ENCODE results near the gene SELENBP1. TPM values are rescaled to one million over a fixed set of nuclear protein-coding genes. Genes with fewer than 3 reads are reported as not detected.

The SELENBP1 gene
- polyA plus RNA-seq, 1 of the 3 experiments (the other 2 are of a cell fraction) = 0.16 TPM

DNA sequence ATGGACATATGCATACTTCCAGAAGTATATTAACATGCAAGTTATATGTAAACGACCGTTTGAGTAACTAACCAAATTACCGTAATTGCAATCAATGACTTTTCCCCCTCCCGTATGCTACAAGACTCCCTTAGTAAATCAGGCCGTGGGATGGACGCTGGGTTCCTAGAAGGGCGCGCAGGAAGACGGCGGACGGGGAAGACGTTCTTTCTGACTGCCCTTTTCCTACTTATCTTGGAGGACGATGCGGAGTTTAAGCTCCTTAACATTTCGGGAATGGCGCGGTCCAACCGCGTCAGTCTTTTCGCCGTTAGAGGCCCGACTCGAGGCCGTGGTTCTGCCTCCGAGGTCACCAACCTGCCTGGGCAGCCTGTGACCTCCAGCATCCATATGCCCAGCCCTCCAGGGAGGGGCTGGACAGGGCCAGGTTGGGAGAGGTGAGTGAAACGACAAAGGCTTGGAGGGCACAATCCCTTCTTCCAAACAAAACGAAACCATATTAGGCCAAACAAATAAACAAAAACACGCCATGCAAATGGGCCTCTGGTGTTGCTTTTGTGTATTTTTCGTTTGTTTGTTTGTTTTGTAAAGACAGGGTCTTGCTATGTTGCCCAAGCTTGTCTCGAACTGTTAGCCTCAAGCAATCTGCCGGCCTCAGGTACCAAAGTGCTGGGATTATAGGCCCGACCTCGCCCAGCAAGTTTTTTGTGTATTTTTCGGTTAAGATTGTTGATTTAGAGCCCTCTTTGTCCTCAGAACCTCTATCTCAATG is 44.4 kb downstream of the SELENBP1 start (continued):
- TF ChIP-seq SIN3A (IDR thresholded peaks at IDR 0.05; ENCODE audit: borderline replicate concordance, low read depth, low read length) = no peak
- TF ChIP-seq POLR2AphosphoS5 (IDR thresholded peaks at IDR 0.05; ENCODE audit: low read depth, low read length) = no peak
- no peak for TF ChIP-seq SMC3 (IDR thresholded peaks at IDR 0.05; ENCODE audit: low read depth, low read length)
- TF ChIP-seq, protein P1, sequence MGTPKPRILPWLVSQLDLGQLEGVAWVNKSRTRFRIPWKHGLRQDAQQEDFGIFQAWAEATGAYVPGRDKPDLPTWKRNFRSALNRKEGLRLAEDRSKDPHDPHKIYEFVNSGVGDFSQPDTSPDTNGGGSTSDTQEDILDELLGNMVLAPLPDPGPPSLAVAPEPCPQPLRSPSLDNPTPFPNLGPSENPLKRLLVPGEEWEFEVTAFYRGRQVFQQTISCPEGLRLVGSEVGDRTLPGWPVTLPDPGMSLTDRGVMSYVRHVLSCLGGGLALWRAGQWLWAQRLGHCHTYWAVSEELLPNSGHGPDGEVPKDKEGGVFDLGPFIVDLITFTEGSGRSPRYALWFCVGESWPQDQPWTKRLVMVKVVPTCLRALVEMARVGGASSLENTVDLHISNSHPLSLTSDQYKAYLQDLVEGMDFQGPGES (IDR thresholded peaks at IDR 0.05; ENCODE audit: low read depth, low read length) = no peak

DNA sequence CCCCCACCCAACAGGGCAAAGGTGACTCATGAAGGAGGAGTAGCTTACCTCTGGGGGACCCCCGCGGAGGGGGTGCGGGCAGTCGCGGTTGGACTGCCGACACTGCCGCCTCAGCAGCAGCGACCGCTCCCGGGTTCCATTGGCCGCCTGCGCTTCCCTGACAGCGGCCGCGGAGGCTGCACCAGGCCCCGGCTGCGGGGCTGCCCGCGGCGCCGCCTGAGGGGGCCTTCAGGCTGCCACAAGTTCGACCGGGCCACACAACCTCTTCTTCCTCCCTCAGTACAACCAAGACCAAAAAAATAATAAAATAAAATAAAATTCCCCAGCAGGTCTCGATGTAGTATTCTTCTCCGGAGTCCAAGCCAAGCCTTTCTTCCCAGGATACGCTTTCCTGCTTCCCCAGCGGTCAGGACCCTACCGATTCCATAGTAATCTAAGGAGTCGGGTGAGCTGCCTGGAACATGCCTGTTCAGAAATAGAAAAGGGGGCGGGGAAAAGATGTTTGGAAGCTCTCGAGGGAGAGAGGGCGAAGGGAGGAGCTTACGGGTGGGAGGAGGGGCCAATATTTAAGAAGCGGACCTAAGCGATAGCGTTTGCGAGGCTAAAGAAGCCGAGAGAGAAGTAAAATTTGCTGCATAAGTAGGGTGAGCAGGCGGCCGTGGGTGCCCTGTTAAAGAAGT is 45.1 kb downstream of the SELENBP1 start, which contains the start of gene PI4KB:
Gene PI4KB (minus strand): TSS at position 194 of the 680 bp plus-strand sequence. CDS start 10,935 bp downstream, outside the sequence.
- no peaks in the 10 kb centered on the region for H3K27me3 ChIP-seq (ENCODE audit: insufficient read depth)
- H3F3A ChIP-seq (replicated peaks; ENCODE audit: insufficient read depth) = no peaks in the 10 kb centered on the region
- no peaks in the 10 kb centered on the region for H3K9me3 ChIP-seq
- H3K4me3 ChIP-seq (ENCODE audit: low read depth in 2 of 2, low read length in 1 of 2) = peak within 1 kb of the TSS; percentile 65 to 68
- CTCF ChIA-PET = interaction anchor here (1.1 to 16.4 kb wide), 5 partner anchors 11 to 76 kb away, joined by 3 to 142 read pairs (median 6); no protein-coding TSS in a partner anchor
- H3K9me2 ChIP-seq = no peaks in the 10 kb centered on the region
- WGBS (ENCODE audit: low lambda C conversion rate) = under 1% methylated on average over 25 of the region's 40 CpGs
- H4K20me1 ChIP-seq (ENCODE audit: insufficient read depth) = no peaks in the 10 kb centered on the region
- peaks cover 5 to 12% of the 10 kb centered on the region in 2 experiments; a peak in 3 of 4 replicates for H3K4me1 ChIP-seq (ENCODE audit: control insufficient read depth in 1 of 2, insufficient read depth in 2 of 2, low read depth in 1 of 2, low read length in 1 of 2)
- peak within 1 kb of the TSS; percentile 92 for H3K27ac ChIP-seq (ENCODE audit: low read depth in 2 of 2, low read length in 1 of 2)
- H3K36me3 ChIP-seq (replicated peaks in 1 of 2; ENCODE audit: control insufficient read depth in 1 of 2, insufficient read depth in 2 of 2, low read length in 1 of 2) = peaks cover 11 to 28% of the 10 kb centered on the region in 2 experiments
- DNase-seq = peak; percentile 96
- POLR2A ChIA-PET = interaction anchor here (1.0 to 1.6 kb wide), 5 partner anchors 9 to 46 kb away, joined by 4 to 6 read pairs (median 4); no protein-coding TSS in a partner anchor
- peak within 1 kb of the TSS; percentile 93 for H2AFZ ChIP-seq (ENCODE audit: low read depth)
- peak within 1 kb of the TSS; percentile 85 for H3K4me2 ChIP-seq
- peak within 1 kb of the TSS; percentile 99 for H3K9ac ChIP-seq
- peaks cover 45% of the 10 kb centered on the region for H3K79me2 ChIP-seq (ENCODE audit: insufficient read depth)
- TF ChIP-seq GATA2 (CRISPR knock-in tag; IDR thresholded peaks at IDR 0.05) (no peak), TEAD4 (IDR thresholded peaks at IDR 0.05; ENCODE audit: borderline replicate concordance, insufficient read depth) (no peak), NFIC (IDR thresholded peaks at IDR 0.05; ENCODE audit: borderline replicate concordance) (no peak), RXRA (IDR thresholded peaks at IDR 0.05; ENCODE audit: borderline replicate concordance, low read depth) (no peak), NRF1 (IDR thresholded peaks at IDR 0.05; ENCODE audit: low read depth, low read length) (no peak), TAF1 (IDR thresholded peaks at IDR 0.05; ENCODE audit: borderline replicate concordance, low read depth, low read length) (peak; percentile 39), MXI1 (IDR thresholded peaks at IDR 0.05; ENCODE audit: low read depth, low read length) (peak; percentile 87), POLR2AphosphoS5 (IDR thresholded peaks at IDR 0.05; ENCODE audit: low read depth, low read length) (peak; percentile 28), YY1 (IDR thresholded peaks at IDR 0.05; ENCODE audit: low read depth) (no peak), FOXM1 (IDR thresholded peaks at IDR 0.05; ENCODE audit: low read depth) (no peak), RCOR1 (IDR thresholded peaks at IDR 0.05; ENCODE audit: low read length) (no peak), RFX5 (IDR thresholded peaks at IDR 0.05; ENCODE audit: low read length) (peak; percentile 39; the same call in 1 of the 2 replicates), JUND (IDR thresholded peaks at IDR 0.05) (no peak), FOXJ3 (CRISPR knock-in tag; IDR thresholded peaks at IDR 0.05) (no peak), ELF1 (IDR thresholded peaks at IDR 0.05) (no peak), EP300 (IDR thresholded peaks at IDR 0.05; ENCODE audit: borderline replicate concordance in 1 of 2, low read depth in 1 of 2, low read length in 1 of 2) (no peak), SMC3 (IDR thresholded peaks at IDR 0.05; ENCODE audit: low read depth, low read length) (no peak), EZH2phosphoT487 (IDR thresholded peaks at IDR 0.05; ENCODE audit: borderline replicate concordance, low read depth) (no peak), SIN3A (IDR thresholded peaks at IDR 0.05; ENCODE audit: borderline replicate concordance, low read depth, low read length) (no peak), TCF12 (IDR thresholded peaks at IDR 0.05) (no peak), MEF2A (IDR thresholded peaks at IDR 0.05; ENCODE audit: borderline replicate concordance, low read depth) (no peak)
- TF ChIP-seq, protein P2, sequence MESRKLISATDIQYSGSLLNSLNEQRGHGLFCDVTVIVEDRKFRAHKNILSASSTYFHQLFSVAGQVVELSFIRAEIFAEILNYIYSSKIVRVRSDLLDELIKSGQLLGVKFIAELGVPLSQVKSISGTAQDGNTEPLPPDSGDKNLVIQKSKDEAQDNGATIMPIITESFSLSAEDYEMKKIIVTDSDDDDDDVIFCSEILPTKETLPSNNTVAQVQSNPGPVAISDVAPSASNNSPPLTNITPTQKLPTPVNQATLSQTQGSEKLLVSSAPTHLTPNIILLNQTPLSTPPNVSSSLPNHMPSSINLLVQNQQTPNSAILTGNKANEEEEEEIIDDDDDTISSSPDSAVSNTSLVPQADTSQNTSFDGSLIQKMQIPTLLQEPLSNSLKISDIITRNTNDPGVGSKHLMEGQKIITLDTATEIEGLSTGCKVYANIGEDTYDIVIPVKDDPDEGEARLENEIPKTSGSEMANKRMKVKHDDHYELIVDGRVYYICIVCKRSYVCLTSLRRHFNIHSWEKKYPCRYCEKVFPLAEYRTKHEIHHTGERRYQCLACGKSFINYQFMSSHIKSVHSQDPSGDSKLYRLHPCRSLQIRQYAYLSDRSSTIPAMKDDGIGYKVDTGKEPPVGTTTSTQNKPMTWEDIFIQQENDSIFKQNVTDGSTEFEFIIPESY (IDR thresholded peaks at IDR 0.05; ENCODE audit: borderline replicate concordance, low read depth) = peak; percentile 14; the same call in 1 of the 2 replicates
- TF ChIP-seq, protein P3, sequence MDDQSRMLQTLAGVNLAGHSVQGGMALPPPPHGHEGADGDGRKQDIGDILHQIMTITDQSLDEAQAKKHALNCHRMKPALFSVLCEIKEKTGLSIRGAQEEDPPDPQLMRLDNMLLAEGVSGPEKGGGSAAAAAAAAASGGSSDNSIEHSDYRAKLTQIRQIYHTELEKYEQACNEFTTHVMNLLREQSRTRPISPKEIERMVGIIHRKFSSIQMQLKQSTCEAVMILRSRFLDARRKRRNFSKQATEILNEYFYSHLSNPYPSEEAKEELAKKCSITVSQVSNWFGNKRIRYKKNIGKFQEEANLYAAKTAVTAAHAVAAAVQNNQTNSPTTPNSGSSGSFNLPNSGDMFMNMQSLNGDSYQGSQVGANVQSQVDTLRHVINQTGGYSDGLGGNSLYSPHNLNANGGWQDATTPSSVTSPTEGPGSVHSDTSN (IDR thresholded peaks at IDR 0.05) = no peak
- TF ChIP-seq, protein P4, sequence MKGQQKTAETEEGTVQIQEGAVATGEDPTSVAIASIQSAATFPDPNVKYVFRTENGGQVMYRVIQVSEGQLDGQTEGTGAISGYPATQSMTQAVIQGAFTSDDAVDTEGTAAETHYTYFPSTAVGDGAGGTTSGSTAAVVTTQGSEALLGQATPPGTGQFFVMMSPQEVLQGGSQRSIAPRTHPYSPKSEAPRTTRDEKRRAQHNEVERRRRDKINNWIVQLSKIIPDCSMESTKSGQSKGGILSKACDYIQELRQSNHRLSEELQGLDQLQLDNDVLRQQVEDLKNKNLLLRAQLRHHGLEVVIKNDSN (IDR thresholded peaks at IDR 0.05; ENCODE audit: borderline replicate concordance, low read depth) = no peak
